HG03378 (cell line): ENCODE data around the gene ZNF550.
"Not testable (repeated sequence)": the region's sequence is repeated elsewhere in the genome, so short reads cannot be mapped to it uniquely, and the experiment has no call there.

Experiments
- ATAC-seq: cut with Tn5 transposase; IDR thresholded peaks from one replicate; pipeline ENCODE4 v1.9.1; 2021; ENCODE audit warnings: mild to moderate bottlenecking, moderate library complexity; ENCODE audit not compliant: unreplicated experiment

Gene ZNF550

DNA sequence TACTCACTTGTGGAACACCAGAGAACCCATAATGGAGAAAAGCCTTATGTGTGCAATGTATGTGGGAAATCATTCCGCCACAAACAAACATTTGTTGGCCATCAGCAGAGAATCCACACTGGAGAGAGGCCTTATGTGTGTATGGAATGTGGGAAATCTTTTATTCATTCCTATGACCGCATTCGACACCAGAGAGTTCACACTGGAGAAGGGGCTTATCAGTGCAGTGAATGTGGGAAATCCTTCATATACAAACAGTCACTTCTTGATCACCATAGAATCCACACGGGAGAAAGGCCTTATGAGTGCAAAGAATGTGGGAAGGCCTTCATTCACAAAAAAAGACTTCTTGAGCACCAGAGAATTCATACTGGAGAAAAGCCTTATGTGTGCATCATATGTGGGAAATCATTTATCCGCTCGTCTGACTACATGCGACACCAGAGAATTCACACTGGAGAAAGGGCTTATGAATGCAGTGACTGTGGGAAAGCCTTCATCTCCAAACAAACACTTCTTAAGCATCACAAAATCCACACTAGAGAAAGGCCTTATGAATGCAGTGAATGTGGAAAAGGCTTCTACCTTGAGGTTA, 21.6 kb downstream of the ZNF550 start:
- ATAC-seq = no peak

DNA sequence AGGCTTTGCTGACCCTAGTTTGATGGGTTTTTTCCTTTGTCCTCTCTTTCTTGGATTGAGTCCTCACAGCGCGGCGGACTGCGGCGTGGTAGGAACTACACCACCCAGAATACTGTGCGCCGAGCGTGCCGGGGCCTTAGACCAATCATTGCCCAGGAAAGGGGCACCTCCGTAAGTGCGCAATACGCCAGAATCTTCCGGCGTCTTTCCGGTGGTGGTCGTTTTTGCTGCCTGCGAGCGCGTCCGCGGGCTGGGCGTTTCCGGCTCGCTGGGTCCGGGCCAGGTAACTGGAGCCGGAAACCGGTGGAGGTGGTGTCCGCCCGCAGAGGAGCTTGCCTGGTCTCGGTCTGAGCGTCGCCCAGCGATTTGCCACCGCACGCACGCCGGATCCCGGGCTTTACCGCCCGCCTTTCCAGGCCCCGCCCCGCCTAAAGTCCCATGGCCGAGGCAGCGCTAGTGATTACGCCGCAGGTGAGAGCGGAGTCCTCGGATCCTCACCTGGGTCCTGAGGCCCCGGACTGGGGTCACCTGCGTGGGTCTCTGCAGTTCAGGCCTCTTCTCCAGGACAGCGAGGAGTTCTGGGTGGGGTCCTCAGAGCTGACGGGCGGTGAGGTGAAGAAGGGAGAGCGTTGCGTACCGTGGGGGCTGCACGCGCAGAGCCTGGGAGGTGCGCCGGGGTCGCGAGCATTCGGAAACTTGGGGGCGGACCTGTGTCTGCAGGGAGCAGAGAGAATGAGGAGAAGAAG, 32.4 kb downstream of the ZNF550 start, which contains the start of gene ZNF549:
Gene ZNF549, plus strand, starts transcription at position 221 of the 746 bp plus-strand sequence. Its CDS starts 218 bp downstream, at position 439.
- peak; percentile 92 for ATAC-seq

DNA sequence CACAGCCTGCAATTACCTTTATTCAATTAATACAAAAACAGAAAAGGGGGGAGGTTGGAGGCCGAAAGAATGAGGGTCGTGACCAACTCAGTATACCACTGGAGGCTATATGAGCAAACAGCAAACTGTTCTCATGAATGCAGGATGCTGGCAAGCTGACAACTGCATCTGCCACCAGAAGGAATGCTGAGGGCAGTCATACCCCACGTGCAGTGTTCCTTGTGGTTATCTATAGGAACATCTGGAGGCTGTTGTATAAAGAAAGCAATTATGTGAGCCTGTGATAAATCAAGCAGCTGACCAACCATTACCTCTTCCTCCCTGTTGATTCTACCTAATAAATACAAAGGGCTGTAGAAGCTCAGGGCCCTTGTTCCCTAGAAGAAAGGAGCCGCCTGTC, 41.6 kb downstream of the ZNF550 start:
- ATAC-seq = not testable (repeated sequence)

DNA sequence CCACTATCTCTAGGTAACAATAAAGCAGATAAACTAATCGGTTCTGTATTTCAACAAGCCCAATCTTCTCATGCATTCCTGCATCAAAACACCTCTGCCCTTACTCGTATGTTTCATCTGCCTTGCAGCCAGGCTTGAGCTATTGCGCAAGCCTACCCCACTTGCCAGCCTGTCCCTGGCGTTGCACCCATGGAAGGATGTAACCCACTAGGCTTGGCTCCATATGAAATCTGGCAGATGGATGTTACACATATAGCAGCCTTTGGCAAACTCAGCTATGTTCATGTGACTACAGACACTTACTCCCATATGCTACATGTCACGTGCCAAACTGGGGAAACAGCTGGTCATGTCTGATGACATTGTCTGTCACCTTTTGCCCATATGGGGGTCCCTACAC, 44.4 kb downstream of the ZNF550 start:
- no peak for ATAC-seq

DNA sequence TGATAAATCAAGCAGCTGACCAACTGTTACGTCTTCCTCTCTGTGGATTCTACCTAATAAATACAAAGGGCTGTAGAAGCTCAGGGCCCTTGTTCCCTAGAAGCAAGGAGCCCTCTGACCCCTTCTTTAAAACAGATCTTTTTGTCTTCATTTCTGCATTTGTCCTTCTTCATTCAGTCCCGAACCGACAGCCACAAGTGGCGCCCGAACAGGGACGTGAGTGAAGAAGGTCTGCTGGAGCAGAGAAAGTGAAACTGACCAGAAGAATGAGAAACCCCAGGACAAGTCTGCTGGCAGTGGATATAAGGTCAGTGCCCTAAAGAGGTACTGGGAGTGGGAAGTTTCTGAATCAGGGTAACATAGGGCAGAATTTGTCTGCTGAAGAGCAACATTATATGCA, 46.8 kb downstream of the ZNF550 start:
- ATAC-seq = no peak

DNA sequence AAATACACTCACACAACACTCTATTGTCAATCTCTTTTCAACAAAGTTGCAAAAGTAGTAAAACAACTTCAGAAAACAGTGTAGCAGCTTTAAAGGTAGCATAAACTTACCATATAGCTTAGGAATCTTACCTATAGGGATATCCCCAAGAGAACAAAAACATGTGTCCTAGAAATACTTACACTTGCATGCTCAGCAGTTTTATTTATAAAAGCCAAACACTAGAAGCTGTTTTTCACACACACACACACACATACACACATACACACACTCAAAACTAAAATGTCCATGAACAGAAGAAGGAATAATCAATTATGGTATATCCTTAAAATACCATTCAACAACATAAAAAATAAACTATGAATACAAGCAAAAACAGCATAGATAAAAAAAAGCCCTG, 48.2 kb downstream of the ZNF550 start:
- no peak for ATAC-seq

DNA sequence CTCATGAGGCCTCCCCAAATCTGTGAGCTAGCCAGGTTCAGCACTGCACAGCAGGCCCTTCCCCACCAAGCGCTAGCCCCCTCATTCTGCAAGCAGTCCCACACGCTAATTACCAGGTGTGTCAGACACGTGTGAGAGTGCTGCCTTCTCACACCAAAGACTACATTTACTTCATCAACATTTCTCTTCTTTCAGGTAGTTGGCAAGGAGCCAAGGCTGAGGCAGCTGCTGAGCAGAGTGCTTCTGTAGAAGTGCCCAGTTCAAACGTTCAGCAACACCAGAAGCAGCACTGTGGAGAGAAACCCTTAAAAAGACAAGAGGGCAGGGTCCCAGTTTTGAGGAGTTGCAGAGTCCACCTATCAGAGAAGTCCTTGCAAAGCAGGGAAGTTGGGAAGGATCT, 53.5 kb downstream of the ZNF550 start:
- ATAC-seq = no peak

DNA sequence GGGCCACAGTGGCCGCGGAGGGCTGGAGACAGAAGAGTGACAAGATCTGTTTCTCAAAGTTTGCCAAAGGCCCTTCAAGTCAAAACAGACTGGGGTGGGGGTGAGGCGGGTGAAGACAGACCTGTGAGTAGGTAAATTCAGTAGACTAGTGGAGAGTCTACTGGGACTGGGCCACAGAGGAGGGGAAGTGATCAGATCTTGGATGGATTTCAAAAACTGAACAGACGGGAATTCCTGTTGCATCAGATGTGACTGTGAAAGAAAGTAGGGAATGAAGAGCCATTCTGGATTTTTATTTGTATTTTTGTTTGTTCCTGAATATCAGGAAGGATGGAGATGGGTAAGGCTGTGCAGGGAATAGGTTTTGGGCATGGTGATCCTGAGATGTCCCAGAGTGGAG, 59.3 kb downstream of the ZNF550 start:
- not testable (repeated sequence) for ATAC-seq

DNA sequence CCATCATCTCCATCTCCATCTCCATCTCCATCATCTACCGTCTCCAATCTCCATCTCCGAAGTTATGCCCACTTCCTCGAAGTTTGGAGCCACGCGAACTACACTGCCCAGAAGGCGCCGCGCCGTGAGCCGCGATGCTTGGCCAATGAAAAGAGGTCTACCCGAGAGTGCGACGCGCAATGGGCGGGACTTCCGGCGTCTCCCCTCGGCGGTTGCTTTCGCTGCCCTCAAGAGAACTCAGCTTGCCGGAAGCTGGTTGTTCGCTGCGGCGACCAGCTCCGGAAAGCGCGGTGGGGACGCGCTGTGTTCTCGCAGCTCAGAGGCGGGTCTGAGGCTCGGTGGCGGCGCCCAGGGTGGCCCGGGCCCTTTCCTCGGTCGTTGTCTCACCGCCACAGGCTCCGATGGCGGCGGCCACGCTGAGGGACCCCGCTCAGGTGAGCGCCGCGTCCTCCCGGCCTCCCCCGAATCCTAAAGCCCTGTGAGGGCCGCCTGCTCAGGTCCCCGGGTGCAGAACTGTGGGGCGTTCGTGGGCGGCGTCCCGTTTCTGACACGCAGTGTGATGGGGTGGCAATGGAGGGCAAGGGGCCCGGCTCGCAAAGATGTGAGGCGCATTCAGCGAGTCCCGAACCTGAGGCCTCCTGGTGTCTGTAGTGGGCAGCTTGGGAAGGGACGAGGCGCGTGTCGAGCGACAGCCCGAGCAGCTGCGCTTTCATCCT, 59.8 kb downstream of the ZNF550 start, which contains the start of gene ZNF773:
Gene ZNF773, plus strand, starts transcription at position 259 of the 716 bp plus-strand sequence. Its CDS starts 143 bp downstream, at position 402.
- peak; percentile 93 for ATAC-seq

DNA sequence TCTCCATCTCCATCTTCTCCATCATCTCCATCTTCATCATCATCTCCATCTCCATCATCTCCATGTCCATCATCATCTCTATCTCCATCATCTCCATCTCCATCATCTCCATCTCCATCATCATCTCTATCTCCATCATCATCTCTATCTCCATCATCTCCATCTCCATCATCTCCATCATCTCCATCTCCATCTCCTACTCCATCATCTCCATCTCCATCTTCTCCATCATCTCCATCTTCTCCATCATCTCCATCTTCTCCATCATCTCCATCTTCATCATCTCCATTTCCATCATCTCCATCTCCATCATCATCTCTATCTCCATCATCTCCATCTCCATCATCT, 60.4 kb downstream of the ZNF550 start:
- ATAC-seq = not testable (repeated sequence)

DNA sequence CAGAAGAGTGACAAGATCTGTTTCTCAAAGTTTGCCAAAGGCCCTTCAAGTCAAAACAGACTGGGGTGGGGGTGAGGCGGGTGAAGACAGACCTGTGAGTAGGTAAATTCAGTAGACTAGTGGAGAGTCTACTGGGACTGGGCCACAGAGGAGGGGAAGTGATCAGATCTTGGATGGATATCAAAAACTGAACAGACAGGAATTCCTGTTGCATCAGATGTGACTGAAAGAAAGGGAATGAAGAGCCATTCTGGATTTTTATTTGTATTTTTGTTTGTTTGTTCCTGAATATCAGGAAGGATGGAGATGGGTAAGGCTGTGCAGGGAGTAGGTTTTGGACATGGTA, 71.4 kb downstream of the ZNF550 start:
- not testable (repeated sequence) for ATAC-seq

DNA sequence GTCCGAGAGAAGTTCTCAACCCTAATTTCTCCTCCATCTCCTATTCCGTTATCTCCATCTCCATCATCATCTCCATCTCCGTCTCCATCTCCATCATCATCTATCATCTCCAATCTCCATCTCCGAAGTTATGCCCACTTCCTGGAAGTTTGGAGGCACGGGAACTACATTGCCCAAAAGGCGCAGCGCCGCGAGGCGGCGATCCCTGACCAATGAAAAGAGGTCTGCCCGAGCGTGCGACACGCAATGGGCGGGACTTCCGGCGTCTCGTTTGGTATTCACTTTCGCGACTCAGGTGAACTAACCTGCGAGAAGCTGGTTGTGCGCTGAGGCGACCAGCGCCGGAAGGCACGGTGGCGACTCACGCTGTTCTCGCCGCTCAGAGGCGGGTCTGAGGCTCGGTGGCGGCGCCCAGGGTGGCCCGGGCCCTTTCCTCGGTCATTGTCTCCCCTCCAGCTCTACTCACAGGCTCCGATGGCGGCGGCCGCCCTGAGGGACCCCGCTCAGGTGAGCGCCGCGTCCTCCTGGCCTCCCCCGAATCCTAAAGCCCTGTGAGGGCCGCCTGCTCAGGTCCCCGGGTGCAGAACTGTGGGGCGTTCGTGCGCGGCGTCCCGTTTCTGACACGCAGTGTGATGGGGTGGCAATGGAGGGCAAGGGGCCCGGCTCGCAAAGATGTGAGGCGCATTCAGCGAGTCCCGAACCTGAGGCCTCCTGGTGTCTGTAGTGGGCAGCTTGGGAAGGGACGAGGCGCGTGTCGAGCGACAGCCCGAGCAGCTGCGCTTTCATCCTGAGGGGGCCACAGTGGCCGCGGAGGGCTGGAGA, 72.0 kb downstream of the ZNF550 start, which contains the start of gene ZNF419:
Gene ZNF419, plus strand, starts transcription at position 274 of the 822 bp plus-strand sequence. Its CDS starts 201 bp downstream, at position 475.
- ATAC-seq = peak; percentile 86
